GM12891 (cell line): ENCODE results near the gene LCK.

Experiments
- PAX5 ChIP-seq: IDR thresholded peaks from 2 replicates; pipeline ENCODE4 v1.6.1; 2011; ENCODE audit warnings: low read length, moderate library complexity, mild to moderate bottlenecking; ENCODE audit not compliant: insufficient read depth, severe bottlenecking
- POLR2A ChIP-seq: IDR thresholded peaks from 2 replicates; pipeline ENCODE4 v1.6.1; 2011; ENCODE audit warnings: low read depth, low read length, control low read depth
- POLR2AphosphoS5 ChIP-seq: IDR thresholded peaks from 2 replicates; pipeline ENCODE4 v1.6.1; 2011; ENCODE audit warnings: low read depth, low read length, control low read depth
- SPI1 ChIP-seq: IDR thresholded peaks from 2 replicates; pipeline ENCODE4 v1.6.1; 2011; ENCODE audit warnings: low read depth, low read length, control low read depth
- TAF1 ChIP-seq: IDR thresholded peaks from 2 replicates; pipeline ENCODE4 v1.6.1; 2011; ENCODE audit warnings: low read depth, low read length, control low read depth

DNA sequence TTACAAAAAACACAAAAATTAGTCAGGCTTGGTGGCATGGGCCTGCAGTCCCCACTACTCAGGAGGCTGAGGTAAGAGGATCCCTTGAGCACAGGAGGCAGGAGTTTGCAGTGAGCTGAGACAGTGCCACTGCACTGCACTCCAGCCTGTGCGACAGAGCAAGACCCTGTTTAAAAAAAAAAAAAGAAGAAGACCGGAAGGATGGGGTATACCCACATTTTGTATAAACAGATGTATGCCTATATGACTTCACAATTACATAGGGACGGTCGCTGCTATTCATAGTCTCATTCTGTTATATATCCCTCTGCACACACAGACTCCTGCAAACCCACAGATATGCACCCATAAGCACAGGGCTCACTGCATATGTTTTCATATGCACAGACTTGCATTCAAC, 12.7 kb downstream of the LCK start:
- no peak for TF ChIP-seq POLR2A
- TF ChIP-seq POLR2AphosphoS5: no peak
- TF ChIP-seq SPI1: no peak
- TF ChIP-seq TAF1: no peak
- no peak for TF ChIP-seq PAX5
